Heart right ventricle (tissue), 16 donors: ENCODE results near the gene TLE3. TPM values are rescaled to one million over a fixed set of nuclear protein-coding genes. Genes with fewer than 3 reads are reported as not detected.
A peak's percentile ranks its signal among the peaks of the same experiment; 100 is the strongest.

Experiments used
- ATAC-seq, 8 donors: fragments of 200-7000 bp; cut with Tn5 transposase; one replicate each; pipeline ENCODE4 v1.9.1; 2020; ENCODE audit warnings: mild to moderate bottlenecking in 8 of 8, moderate library complexity in 8 of 8, moderate number of reproducible peaks in 1 of 8
- DNase-seq, 2 donors: peaks; one replicate each; pipeline ENCODE4 v3.0.0-alpha.2; 2020
- H3K27ac ChIP-seq, 10 donors: fragments of 200-600 bp; sonication (generic) in 2 of 10; one replicate each; pipeline versions ENCODE4 v1.5.0 to v1.8.0; 2020 to 2022; ENCODE audit warnings: mild to moderate bottlenecking in 3 of 10
- H3K27me3 ChIP-seq, 7 donors: fragments of 200-600 bp; one replicate each; pipeline ENCODE4 v1.8.0; 2021 to 2022; ENCODE audit warnings: mild to moderate bottlenecking in 2 of 7
- H3K36me3 ChIP-seq, 9 donors: fragments of 200-600 bp; sonication (generic) in 1 of 9; one replicate each; pipeline versions ENCODE4 v1.5.0 to v1.8.0; 2020 to 2022; ENCODE audit warnings: mild to moderate bottlenecking in 2 of 9
- H3K4me1 ChIP-seq, 9 donors: fragments of 200-600 bp; sonication (generic) in 1 of 9; one replicate each; pipeline versions ENCODE4 v1.5.0 to v1.8.0; 2020 to 2022; ENCODE audit warnings: mild to moderate bottlenecking in 4 of 9
- H3K4me3 ChIP-seq, 10 donors: fragments of 200-600 bp; sonication (generic) in 2 of 10; one replicate each; pipeline versions ENCODE4 v1.5.0 to v1.8.0; 2020 to 2022; ENCODE audit warnings: mild to moderate bottlenecking in 7 of 10, moderate library complexity in 2 of 10
- H3K9me3 ChIP-seq, 11 donors: fragments of 200-600 bp in 10 of 11; sonication (generic) in 2 of 11; one replicate each; pipeline versions ENCODE4 v1.5.0 to v1.8.0; 2013 to 2022; ENCODE audit warnings: mild to moderate bottlenecking in 2 of 11, control low read depth in 1 of 11, moderate library complexity in 1 of 11
- WGBS, 2 donors: extraction: QIAGEN DNeasy Blood & Tissue Kit; methylation state at CpG; one replicate each; pipeline ENCODE4 v1.1.7; 2013; ENCODE audit warnings: inconsistent platforms in 1 of 2; 5-methylcytosine and 5-hydroxymethylcytosine counted together
- intact Hi-C, 10 donors: fragments of 100-400 bp; cut with DNase I; formaldehyde crosslinking; loops; one replicate each; pipeline versions ENCODE4 v1.11.1 to v1.14.2; 2022
- polyA plus RNA-seq, 2 donors: library from polyadenylated mRNA; stranded (reverse); fragments of 200-250 nt; gene quantifications; one replicate each; pipeline ENCODE4 v1.2.3, GENCODE V29; 2013
- total RNA-seq, 10 donors: library from RNA; stranded (reverse); fragmentation: NEBNext Ultra II Directional in 3 of 10; extraction: Animal tissue kit (Norgen Biotek cat#: 25700) in 3 of 10; gene quantifications; one replicate each; pipeline versions ENCODE4 v1.2.1 to v1.2.4, GENCODE V29; 2021 to 2023
- TF ChIP-seq, protein P1 (sequence below), 9 donors: fragments of 200-600 bp; sonication (generic) in 2 of 9; IDR thresholded peaks; one replicate each; pipeline versions ENCODE4 v1.5.0 to v1.8.0; 2021 to 2022; ENCODE audit warnings: antibody characterized with exemption in 9 of 9, mild to moderate bottlenecking in 5 of 9, moderate library complexity in 1 of 9
- donor health status: Arrhythmogenic right ventricular cardiomyopathy.
- donor health status: ischemic (EF 13 %, LVEDD 7.1; RV severe dilation, severe dysfunction).
- donor health status: healthy with polysubstance abuse.
- donor health status: DM: no; HTN: yes; CAD: no.
- donor health status: DM: no; HTN: no; CAD: no.
- donor health status: ischemic (EF 25% LVEDD 6.9; RV normal size, moderate dysfunction).
- donor health status: ischemic (EF 25% LVEDD 5.7; RV mildly dilated, moderate dysfunction).
- donor health status: healthy.
- donor health status: DM: yes; HTN: yes; CAD: no.
- donor health status: Ischemic cardiomyopathy.
- donor health status: ischemic (EF 35%, LVEDD 5.7; RV mildly dilated, moderate dysfunction).
- donor health status: nonischemic (EF 11% LVEDD 7.7; RV severe dilation, severe dysfunction).
- donor health status: DM: yes; HTN: yes; CAD: no.
- donor health status: PGD.
- donor health status: ischemic (EF 29% LVEDD 5.4; RV normal size, mild dysfunction).
- donor health status: nonischemic (EF 23%, LVEDD 6.1; RV moderate dilation, normal function).

Gene TLE3
- total and polyA plus RNA-seq, 12 donors: 7.5 to 21.7 (median 12.6) TPM

DNA sequence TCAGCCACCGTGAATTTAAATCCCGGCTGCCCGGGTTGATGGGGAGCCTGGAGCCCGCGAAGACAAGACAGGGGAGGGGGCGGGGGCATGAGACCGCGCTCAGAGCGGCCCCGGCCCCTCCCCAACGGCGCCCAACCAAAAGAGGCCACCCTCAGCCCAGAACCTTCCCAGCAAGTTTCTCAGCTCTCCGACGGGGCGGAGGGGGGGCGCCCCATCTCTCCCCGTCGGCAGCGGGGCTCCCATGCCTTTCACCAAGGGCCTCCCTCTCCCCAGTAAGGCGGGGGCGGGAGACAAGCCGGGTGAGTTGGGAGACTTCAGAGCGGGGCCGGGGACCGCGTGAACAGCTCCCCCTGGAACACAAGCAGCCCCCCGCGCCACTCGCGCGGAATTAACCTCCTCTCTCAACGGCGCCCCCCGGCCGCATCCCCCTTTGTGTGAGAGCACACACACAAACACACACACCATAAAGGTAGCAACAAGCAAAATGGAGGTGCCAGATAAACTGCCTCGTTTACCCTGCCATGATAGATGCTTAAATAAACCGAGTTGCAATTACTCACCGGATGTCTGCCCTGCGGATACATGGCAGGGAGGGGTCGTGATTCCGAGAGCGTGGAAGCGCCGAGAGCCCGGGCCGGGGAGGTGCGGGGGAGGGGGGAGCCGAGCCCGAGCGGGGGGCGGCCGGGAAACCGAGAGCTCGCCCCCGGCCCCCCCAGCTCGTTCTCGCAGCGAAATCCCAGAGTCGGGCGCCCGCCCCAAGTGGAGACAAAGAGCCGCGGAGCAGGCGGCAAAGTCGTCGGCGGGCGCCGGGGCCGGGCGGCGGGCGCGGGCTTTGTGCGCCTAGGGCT lies 1.3 kb downstream of the TLE3 start:
- no peaks in the 10 kb centered on the region for H3K9me3 ChIP-seq
- peak overlapping the region; percentile 54 to 90 (median 80) for H3K4me3 ChIP-seq
- ATAC-seq (no peak), DNase-seq (peak; percentile 33 to 41)
- intact Hi-C loops: loop anchor here in 7 of 10 donors (5.0 to 10.0 kb wide), 12 partner anchors 61 to 622 kb away; no protein-coding TSS in a partner anchor
- peaks cover 0 to 7% (median 0%) of the 10 kb centered on the region in 7 donors for H3K27me3 ChIP-seq
- H3K36me3 ChIP-seq: peaks cover 0 to 33% (median 0%) of the 10 kb centered on the region in 9 donors
- TF ChIP-seq, protein P1, sequence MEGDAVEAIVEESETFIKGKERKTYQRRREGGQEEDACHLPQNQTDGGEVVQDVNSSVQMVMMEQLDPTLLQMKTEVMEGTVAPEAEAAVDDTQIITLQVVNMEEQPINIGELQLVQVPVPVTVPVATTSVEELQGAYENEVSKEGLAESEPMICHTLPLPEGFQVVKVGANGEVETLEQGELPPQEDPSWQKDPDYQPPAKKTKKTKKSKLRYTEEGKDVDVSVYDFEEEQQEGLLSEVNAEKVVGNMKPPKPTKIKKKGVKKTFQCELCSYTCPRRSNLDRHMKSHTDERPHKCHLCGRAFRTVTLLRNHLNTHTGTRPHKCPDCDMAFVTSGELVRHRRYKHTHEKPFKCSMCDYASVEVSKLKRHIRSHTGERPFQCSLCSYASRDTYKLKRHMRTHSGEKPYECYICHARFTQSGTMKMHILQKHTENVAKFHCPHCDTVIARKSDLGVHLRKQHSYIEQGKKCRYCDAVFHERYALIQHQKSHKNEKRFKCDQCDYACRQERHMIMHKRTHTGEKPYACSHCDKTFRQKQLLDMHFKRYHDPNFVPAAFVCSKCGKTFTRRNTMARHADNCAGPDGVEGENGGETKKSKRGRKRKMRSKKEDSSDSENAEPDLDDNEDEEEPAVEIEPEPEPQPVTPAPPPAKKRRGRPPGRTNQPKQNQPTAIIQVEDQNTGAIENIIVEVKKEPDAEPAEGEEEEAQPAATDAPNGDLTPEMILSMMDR (IDR thresholded peaks at IDR 0.05): peak in 1 of 9 donors; percentile 18
- peak overlapping the region in 9 of 10 donors; percentile 54 to 99 (median 96) for H3K27ac ChIP-seq
- H3K4me1 ChIP-seq: peaks cover 30 to 86% (median 76%) of the 10 kb centered on the region in 9 donors
- 1% methylated on average over 73 to 75 of the region's 75 CpGs for WGBS, 2 donors

DNA sequence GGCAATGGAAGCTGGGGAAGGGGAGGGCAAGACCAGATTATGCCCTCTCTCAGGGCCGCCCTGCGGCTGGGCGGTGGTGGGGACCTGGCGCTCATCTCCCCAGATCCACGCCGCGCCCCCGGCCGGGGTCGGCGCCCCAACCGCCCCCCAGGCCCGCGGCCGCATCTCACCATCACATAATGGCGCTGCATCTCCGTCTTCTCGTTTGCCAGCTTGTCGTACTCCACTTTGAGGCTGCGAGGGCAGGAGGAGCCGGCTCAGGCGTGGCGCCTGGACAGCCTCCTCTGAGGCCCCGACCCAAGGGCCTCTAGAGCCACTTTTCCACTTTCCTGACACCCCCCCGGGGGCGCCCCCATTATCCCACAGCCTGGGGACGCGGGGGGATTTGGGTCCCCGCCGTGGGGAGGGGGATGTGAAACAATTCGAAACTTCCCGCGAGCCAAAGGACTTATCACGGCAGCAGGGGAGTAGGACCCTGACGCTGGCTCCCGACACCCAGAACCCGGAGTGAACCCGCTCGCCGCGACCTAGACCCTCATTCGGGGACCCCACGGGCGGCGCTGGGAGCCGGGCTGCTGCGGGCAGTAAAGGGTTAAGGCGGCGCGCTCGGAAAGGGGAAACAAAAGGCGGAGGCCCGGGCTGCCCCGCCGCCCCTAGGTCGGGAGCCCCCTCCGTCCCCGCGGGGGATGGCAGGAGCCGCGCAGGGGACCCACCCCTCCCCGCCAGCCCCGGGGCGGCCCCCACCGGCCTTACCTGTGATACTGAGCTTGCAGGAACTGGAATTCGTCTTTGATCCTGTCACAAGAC lies 2.1 kb downstream of the TLE3 start:
- 10 to 15% methylated on average over 66 of the region's 66 CpGs for WGBS, 2 donors
- Histone ChIP-seq H3K36me3 (peaks cover 0 to 41% (median 0%) of the 10 kb centered on the region in 9 donors), H3K4me3 (peak overlapping the region; percentile 54 to 90 (median 80)), H3K4me1 (peaks cover 24 to 82% (median 74%) of the 10 kb centered on the region in 9 donors), H3K9me3 (no peaks in the 10 kb centered on the region), H3K27me3 (peaks cover 0 to 4% (median 0%) of the 10 kb centered on the region in 7 donors), H3K27ac (peak overlapping the region in 7 of 10 donors; percentile 91 to 99 (median 98))
- DNase-seq (peak; percentile 33 to 48), ATAC-seq (no peak)
- TF ChIP-seq, protein P1 (IDR thresholded peaks at IDR 0.05): peak in 1 of 9 donors; percentile 37
- intact Hi-C loops: loop anchor here in 7 of 10 donors (5.0 to 10.0 kb wide), 12 partner anchors 62 to 621 kb away; no protein-coding TSS in a partner anchor

GRCh38 chr15:70094690-70095311 lies 2.9 kb downstream of the TLE3 start:
- Histone ChIP-seq H3K27ac (peak overlapping the region in 3 of 10 donors; percentile 98 to 99 (median 99)), H3K4me3 (peak overlapping the region in 8 of 10 donors; percentile 69 to 90 (median 82)), H3K9me3 (no peaks in the 10 kb centered on the region), H3K36me3 (peaks cover 0 to 49% (median 0%) of the 10 kb centered on the region in 9 donors), H3K27me3 (peaks cover 0 to 4% (median 0%) of the 10 kb centered on the region in 7 donors), H3K4me1 (peaks cover 18 to 78% (median 67%) of the 10 kb centered on the region in 9 donors)
- intact Hi-C loops: loop anchor here in 7 of 10 donors (5.0 to 10.0 kb wide), 14 partner anchors 62 to 620 kb away; no protein-coding TSS in a partner anchor
- DNase-seq (no peak), ATAC-seq (no peak)
- WGBS, 2 donors: 71 to 75% methylated on average over 8 of the region's 8 CpGs
- TF ChIP-seq, protein P1 (IDR thresholded peaks at IDR 0.05): no peak
